Activated naive CD4-positive, alpha-beta T cell treated with anti-CD3 and anti-CD28 coated beads, Interleukin-2, amount 50 U/mL, for 16 hours (primary cell): ENCODE measurements around the gene ARHGEF18.
"Not testable (repeated sequence)": the region's sequence is repeated elsewhere in the genome, so short reads cannot be mapped to it uniquely, and the experiment has no call there.

ENCODE experiments used
- DNase-seq: peaks from one replicate; pipeline ENCODE4 v3.0.0-alpha.2; 2020

ARHGEF18 gene

DNA sequence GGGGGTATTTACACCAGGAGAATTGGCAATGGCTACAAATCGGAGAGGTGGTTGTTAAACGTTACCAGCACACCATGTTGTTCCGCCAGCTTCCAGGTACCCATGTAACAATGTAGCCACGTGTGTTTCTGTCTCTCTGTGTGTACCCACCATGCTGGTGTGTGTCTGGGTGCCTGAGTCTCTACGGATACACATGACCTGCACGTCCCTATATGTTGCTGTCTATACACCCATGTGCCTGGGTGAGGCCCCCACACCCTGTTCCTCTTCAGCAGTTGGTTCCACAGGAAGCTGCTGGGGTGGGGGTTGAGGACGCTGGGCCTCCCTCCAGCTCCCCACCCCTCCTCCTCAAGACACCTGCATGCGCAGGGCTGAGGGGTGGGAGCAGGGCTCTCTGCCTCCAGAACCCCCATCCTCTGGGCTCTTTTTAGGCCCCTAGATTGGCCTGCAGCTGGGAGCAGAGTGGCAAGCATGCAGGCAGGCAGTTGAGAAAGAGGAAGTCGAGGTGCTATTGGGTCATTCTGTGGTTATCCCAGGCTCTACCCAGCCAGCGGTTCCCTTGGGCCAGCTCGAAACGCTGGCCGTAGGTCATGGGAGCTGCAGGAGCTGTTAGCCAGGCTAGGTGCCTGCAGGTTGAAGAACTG lies at the start of gene ARHGEF18:
TSS of gene ARHGEF18 (plus strand) at position 351 of the 644 bp plus-strand sequence. CDS start 13,954 bp downstream, outside the sequence.
- peak; percentile 50 for DNase-seq

DNA sequence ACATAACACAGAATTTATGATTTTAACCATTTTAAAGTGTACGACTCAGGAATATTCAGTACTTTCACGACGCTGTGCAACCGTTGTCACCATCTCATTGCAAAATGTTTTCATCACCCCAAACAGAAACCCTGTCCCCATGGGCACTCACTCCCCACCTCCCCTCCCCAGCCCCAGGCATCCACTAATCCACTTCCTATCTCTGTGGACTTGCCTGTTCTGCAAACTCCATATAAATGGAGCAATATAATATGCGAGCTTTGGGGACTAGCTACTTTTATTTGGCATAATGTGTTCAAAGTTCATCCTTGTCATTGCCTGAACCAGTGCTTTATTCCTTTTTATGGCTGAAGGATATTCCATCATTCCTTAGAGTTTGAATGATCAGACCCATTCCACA lies 47.2 kb upstream of the ARHGEF18 start:
- no peak for DNase-seq

DNA sequence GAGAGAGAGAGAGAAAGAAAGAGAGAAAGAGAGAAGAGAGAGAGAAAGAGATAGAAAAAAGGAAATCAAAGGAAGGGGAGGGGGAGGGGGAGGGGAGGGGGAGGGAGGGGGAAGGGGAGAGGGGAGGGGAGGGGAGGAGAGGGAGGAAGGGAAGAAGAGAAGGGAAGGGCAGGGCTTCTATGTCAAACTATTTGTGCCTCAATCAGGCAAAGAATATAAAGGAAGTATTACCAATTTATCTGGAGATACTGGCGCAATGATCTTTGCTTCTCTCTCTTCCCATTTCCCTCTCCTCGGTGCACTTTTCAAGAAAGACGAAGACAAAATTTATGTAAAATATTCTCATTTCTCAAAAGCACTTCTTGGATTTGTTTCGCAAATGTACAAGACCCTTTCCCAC lies 45.3 kb upstream of the ARHGEF18 start:
- DNase-seq = no peak

DNA sequence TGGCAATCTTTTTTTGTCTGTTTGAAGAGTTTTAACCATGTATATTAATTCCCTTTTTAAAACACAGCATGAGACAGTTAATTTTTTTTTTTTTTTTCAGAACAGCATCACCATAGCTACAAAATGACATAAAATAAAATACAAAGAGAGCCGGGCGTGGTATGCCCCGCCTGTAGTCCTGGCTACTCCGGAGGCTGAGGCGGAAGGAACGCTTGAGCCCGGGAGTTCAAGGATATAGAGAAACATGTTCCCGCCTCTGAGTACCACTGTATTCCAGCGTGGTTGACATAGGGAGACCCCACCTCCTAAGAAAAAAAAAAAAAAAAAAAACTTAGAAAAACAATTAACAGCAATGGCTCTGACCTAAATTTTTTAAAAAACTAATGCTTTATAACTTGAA lies 44.5 kb upstream of the ARHGEF18 start:
- DNase-seq = no peak

DNA sequence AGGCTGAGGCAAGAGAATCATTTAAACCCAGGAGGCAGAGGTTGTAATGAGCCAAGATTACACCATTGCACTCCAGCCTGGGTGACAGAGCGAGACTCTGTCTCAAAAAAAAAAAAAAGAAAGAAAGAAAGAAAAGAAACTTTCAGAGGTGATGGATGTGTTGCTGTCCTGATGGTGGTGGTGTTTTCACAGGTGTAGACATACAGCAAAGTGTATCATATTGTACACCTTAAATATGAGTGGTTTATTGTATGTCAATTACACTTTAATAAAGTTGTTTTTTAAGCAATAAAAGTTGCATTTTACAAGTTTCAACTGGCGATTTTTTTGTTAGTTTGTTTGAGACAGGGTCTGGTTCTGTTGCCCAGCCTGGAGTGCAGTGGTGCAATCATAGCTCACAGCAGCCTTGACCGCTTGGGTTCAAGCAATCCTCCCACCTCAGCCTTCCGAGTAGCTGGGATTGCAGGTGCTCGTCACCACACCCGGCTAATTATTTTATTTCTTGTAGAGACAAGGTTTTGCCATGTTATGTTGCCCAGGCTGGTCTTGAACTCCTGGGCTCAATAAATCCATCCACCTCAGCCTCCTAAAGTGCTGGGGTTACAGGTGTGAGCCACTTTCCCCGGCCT lies 41.0 kb upstream of the ARHGEF18 start:
- DNase-seq = no peak

DNA sequence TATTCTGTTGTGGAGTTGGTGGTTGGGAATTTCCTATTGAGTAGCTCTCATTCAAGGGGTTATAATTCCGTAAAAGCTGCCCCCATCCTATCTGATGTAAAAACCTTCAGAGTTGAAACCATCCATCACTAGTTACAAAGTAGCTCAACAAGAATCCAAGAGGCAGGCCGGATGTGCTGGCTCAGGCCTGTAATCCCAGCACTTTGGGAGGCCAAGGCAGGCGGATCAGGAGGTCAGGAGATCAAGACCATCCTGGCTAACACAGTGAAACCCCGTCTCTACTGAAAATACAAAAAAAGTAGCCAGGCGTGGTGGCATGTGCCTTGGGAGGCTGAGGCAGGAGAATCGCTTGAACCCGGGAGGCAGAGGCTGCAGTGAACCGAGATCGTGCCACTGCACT lies 40.4 kb upstream of the ARHGEF18 start:
- not testable (repeated sequence) for DNase-seq

DNA sequence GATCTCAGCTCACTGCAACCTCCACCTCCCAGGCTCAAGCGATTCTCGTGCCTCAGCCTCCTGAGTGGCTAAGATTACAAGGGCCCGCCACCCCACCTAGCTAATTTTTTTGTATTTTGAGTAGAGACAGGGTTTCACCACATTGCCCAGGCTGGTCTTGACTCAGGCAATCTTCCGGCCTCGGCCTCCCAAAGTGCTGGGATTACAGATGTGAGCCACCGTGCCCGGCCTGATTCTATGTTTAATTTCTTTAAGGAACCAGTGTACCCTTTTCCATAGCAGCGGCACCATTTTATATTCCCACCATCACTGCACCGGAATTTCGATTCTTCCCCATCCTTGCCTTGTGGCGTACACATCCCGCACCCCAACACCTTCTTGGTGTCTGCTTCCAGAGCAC lies 36.8 kb upstream of the ARHGEF18 start:
- no peak for DNase-seq

DNA sequence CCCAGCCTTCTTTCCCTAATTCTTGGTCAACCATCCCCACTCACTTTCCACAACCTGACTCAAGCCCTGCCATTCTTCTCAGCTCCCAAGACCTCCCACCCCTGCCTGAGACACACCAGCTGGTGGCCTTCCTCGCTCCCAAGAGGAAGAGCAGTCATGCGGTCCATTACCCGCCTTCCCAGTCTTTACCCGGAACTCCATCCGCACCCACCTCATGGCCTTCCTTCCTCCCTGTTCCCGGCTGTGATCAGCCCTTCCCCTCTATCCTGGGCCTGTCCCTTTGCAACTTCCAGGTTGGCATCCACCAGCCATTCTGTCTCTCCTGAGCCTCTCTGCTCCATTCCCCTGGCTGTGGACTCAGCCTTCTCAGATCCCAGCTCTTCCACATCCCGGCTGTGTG lies 35.9 kb upstream of the ARHGEF18 start:
- no peak for DNase-seq

DNA sequence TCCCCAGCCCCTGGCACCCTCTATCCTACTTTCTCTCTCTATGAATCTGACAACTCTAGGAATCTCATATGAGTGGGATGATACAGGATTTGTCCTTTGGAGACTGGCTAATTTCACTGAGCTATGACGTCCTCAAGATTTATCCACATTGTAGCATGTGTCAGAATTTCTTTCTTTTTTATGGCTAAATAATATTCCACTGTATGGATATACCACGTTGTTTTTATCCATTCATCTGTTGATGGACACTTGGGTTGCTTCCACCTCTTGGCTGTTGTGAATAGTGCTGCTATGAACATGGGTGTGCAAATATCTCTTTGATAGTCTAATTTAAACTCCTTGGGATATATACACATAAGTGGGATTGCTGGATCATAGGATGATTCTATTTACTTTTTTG lies 30.6 kb upstream of the ARHGEF18 start:
- no peak for DNase-seq

DNA sequence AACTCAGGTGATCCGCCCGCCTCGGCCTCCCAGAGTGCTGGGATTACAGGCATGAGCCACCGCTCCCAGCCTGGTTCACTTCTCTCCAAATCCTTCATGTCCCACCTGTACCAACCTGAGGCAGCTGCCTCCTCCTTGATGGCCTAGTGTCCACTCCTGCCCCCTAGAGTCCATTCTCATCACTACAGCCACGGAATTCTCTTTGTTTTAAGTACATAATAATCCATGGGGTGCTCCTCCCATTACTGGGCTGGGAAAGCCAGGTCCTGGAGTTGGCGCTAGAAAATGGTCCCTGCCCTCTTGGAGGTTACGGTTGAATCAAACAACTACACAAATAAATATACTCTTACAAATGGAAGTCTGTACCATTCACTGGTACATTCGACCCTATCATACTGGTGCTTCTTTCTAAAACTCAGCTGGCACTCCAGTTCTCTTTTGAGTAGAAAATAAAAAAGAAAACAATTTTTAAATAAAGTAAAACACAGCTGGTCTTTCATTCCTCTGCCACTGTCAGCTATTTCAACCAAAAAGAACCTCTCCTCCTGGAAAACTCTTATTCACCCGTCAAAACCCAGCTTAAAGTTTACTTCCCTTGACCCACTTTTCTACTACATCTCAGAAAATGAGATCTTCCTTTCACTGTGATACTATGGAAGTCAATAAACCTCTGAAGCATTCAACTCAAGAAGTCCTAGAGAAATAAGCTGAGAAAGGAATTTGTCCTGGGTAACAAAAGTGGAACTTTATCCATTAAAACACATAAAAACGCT lies 22.4 kb upstream of the ARHGEF18 start:
- peak; percentile 28 for DNase-seq

DNA sequence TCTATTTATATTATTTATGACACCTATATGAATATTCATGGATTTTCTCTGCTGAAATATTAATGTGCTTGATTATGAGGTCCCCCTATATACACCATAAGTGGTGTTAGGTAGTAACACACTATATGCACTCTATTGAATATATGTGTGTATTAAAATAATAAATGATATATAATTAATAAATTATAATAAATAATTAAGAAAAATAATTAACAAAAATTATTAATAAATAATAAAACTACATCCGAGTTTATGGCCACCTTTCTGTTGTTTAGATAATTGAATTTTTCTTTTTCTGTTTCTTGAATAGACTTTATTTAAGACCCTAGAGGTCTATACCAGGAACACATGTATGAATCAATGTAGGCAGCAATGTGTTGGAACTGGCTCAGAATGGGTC lies 20.9 kb upstream of the ARHGEF18 start:
- no peak for DNase-seq

DNA sequence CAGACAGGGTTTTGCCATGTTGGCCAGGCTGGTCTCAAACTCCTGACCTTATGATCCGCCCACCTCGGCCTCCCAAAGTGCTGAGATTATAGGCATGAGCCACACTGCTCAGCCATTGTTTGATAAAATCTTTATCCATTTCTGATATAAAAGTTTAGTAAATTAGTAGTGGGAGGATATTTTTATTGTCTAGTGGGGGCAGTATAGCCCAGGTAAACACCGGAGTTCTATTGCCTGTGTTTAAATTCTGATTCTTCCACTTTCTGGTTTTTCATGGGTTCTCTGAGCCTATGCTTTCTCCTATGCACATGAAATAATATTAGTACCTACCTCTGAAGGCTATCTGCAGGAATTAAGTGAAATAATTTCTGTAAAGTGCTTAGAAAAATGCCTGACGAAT lies 20.1 kb upstream of the ARHGEF18 start:
- no peak for DNase-seq

DNA sequence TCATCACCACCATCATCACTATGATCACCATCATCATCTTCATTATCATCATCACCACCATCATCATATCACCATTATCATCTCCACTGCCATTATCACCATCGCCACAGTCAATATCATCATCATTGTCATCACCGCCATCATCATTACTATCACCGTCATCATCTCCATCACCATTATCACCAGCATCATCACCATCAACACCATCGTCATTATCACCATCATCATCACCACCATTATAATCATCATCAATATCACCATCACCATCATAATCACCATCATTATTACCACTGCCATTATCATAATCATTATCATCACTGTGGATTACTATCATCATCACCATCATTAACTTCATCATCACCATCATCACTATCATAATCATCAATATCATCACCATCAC lies 17.3 kb upstream of the ARHGEF18 start:
- DNase-seq = no peak

DNA sequence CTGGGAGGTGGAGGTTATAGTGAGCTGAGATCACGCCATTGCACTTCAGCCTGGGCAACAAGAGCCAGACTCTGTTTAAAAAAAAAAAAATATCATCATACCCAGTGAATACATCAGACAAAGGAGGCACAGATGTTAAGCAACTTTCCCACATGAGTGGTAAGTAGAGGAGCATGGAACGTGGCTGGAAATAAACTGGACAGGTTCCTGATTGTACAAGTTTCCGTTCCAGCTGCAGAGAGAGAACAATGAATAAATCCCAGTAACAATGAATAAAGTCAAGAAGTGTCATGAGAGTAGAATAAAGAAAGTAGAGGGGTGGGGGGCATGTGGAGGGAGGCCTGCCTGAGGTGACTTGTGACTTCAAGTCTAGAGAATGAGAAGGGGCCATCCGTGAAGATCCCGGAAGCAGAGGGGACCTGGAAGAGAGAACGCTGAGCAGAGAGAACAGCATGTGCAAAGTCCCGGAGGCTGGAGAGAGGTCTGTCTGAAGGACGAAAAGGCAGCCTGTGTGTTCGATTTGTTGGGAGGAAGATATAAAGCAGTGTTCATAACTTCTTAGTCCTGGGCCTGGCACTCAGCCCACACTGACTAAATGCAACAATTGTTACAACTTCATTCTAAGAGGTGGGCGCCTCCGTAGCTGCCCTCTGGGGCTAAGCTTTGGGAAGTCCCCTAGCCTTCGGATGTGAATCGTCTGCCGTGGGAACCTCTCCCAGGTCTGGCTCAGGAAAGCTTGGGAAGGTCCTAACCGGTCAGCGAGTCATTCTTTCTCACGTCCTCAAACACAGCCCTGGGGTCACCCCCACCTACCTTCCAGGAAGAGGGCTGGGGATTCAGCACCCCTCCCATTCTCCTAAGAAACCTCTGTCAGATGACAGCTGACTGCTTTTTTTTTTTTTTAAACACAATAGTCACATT lies 15.3 kb upstream of the ARHGEF18 start:
- DNase-seq = no peak

DNA sequence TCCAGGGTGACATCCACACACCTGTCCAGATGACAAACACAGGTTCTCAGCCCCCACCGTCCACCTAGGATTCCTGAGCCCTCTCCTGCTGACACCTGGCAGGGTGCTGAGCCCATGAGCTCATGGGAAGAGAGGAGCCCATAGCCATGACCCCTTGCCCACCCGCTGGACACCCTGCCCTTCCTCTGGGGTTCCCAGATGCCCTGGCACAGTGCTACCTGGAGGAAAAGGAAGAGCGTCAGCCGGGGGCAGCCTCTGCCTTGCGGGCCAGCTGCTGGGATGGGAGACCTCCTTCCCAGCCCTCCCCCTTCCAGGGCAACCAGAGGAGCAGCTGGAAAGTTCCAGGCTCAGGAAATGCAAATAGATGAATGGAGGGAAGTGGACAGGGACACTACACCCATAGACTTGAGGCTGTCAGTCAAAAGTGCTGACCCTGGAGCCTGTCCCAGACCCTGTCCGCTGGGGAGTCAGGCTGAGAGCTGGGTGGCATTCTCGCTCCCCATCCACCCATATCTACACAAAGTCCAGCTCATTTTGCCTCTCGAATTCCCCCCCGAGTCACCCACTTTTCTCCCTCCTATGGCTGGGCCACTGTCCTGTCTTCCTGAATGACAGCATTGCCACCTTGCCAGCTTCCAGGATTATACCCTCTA lies 12.3 kb upstream of the ARHGEF18 start:
- DNase-seq = no peak

DNA sequence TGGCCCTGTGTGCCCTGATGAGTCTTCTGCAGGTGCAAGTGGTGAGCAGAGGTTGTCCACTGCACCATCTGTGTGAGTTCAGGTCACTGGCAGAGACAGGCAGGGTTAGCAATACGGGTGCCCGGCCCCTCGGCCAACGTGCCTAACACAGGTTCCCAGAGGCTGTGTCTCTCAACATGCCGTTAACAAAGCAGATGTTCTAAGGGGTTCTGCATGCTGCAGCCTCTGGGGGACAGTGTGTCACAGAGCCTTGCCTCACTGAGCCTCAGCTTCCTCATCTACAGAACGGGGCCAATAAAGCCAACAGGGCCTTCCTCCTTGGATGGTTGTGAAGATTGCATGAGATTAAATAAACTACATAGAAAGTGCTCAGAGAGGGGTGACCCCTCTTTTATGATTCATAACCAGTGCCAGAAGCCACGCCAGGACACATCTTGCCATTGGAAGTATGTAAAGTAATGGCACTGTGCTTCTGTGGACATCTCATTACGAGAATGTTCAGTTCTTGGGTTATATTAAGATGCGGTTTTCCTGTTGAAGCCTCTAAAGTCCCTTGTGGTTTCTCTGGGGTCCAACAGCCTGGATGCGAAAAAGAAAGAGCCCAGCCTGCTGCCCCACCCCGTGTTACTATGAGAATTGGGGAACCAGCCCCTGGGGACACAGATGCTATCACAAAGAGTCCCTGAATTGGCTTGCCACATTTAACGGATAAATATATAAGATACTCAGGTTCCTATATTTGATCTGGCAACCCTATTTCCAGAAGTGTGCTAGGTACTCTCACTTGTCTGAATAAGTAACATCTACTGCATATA lies 11.2 kb upstream of the ARHGEF18 start:
- DNase-seq = no peak

DNA sequence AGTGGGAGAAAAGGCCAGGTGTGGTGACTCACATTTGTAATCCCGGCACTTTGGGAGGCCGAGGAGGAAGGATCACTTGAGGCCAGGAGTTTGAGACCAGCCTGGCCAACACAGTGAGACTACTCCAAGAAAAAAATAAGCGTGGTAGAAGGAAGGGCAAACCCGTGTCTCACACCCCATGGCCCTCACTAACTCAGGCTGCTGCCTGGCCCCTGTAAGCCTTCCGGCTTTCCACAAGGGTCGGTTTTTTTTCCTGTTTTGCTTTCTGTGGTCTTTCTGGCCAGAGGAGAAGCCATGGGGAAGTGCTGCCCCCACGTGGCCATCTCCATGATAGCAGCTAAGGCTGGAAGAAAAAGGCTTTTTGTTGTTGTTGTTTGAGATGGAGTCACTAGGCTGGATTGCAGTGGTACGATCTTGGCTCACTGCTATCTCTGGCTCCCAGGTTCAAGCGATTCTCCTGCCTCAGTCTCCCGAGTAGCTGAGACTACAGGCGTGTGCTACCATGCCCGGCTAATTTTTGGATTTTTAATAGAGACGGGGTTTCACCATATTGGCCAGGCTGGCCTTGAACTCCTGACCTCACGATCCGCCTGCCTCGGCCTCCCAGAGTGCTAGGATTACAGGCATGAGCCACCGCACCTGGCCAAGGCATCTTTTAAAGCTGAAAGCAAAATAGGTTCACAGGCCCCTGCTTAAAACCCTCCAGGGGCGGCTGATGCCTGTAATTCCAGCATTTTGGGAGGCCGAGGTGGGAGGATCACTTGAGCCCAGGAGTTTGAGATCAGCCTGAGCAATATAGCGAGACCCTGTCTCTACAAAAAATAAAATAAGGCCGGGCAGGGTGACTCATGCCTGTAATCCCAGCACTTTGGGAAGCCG lies 7.5 kb upstream of the ARHGEF18 start:
- peak; percentile 83 for DNase-seq

DNA sequence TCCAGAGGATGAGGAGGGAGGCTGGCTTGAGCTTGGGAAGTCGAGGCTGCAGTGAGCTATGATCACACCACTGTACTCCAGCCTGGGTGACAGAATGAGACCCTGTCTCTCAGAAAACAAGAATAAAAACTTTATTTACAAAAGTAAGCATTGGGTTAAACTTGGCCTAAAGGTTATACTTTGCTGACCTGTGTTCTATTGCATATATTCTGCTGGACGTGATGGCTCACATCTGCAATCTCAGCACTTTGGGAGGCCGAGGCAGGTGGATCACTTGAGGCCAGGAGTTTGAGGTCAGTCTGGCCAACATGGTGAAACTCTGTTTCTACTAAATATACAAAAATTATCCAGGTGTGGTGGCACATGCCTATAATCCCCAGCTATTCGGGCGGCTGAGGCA lies 6.6 kb upstream of the ARHGEF18 start:
- DNase-seq = no peak

DNA sequence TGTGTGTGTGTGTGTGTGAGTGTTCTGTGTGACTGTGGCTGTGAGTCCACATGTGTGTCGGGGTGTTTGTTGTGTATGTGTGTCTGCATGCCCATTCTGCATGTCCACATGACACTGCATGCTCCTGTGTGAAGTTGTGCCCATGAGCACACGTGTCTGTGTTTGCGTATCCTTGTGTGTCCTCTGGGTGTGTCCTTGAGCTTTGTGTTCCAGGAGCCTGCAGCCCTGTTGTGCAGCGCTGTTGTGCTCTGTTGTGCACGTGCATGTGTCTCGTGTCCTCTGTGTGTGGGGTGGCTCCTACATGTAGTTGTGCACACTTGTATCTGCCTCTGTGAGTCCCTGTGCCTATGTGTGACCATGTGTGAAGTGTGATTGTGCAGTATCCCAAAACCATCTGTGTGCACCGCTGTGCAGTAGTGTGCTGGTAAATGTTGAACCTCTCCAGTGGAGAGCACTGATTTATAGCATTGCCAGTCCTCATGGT lies 2.2 kb upstream of the ARHGEF18 start:
- no peak for DNase-seq

DNA sequence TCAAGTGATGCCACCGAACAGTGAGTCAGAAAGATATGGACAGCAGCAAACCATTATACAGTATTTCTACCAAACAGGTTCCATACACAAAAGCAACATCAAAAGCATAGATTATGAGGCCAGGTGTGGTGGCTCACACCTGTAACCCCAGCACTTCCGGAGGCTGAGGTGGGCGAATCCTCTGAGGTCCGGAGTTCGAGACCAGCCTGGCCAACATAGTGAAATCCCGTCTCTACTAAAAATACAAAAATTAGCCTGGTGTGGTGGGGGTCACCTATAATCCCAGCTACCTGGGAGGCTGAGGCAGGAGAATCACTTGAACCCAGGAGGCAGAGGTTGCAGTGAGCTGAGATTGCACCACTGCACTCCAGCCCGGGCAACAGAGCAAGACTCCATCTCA lies 1.7 kb upstream of the ARHGEF18 start:
- DNase-seq = not testable (repeated sequence)

DNA sequence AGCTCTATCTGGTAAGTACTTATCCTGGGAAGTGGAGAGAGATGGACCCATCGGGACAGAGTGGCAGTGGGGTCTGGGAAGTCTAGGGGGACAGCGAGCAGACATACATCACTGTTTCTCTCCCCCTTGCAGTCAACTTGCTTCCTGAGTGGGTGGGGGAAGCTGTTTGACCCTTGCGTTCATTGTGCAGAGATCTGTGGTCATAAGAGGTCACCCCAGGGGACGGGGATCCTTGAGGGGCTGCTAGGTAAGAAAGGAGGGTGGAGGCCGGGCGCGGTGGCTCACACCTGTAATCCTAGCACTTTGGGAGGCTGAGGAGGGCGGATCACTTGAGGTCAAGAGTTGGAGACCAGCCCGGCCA lies 474 bp downstream of the ARHGEF18 start:
- no peak for DNase-seq
